Ovary (tissue), 3 donors: ENCODE measurements around the gene ATP6V1G1.

Experiments used
- EP300 ChIP-seq: sonication (generic); formaldehyde crosslinking; IDR thresholded peaks from one replicate; pipeline ENCODE4 v1.6.1; 2017; ENCODE audit warnings: antibody characterized with exemption
- POLR2A ChIP-seq: fragments of 450-650 bp; IDR thresholded peaks from one replicate; pipeline ENCODE4 v1.6.1; 2017; ENCODE audit warnings: antibody characterized with exemption, mild to moderate bottlenecking, moderate library complexity
- TF ChIP-seq, protein P1 (sequence below), 3 donors: fragments of 450-650 bp in 2 of 3; fragments of 200-600 bp in 1 of 3; IDR thresholded peaks; one replicate each; pipeline versions ENCODE4 v1.5.1 to v1.8.0; 2016 to 2022; ENCODE audit warnings: antibody characterized with exemption in 3 of 3, mild to moderate bottlenecking in 1 of 3
- donor health status: DM: no; HTN: no; CAD: no.

GRCh38 chr9:114629563-114630090 is 42.1 kb downstream of the ATP6V1G1 start:
- TF ChIP-seq, protein P1, sequence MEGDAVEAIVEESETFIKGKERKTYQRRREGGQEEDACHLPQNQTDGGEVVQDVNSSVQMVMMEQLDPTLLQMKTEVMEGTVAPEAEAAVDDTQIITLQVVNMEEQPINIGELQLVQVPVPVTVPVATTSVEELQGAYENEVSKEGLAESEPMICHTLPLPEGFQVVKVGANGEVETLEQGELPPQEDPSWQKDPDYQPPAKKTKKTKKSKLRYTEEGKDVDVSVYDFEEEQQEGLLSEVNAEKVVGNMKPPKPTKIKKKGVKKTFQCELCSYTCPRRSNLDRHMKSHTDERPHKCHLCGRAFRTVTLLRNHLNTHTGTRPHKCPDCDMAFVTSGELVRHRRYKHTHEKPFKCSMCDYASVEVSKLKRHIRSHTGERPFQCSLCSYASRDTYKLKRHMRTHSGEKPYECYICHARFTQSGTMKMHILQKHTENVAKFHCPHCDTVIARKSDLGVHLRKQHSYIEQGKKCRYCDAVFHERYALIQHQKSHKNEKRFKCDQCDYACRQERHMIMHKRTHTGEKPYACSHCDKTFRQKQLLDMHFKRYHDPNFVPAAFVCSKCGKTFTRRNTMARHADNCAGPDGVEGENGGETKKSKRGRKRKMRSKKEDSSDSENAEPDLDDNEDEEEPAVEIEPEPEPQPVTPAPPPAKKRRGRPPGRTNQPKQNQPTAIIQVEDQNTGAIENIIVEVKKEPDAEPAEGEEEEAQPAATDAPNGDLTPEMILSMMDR (IDR thresholded peaks at IDR 0.05): no peak
- TF ChIP-seq POLR2A (no peak), EP300 (no peak)
